BJ (cell line): Measurements from ENCODE around the gene SYNE3. TPM values are rescaled to one million over a fixed set of nuclear protein-coding genes. Genes with fewer than 3 reads are reported as not detected.

ENCODE experiments used
- CTCF ChIA-PET: fragments of 350-600 bp; formaldehyde crosslinking; extraction: SDS; loops from one replicate; lab custom pipeline; 2021; ENCODE audit warnings: antibody characterized with exemption, inconsistent platforms; lab: Yijun Ruan, JAX
- POLR2A ChIA-PET: fragments of 300-600 bp; sonication (Branson Sonifier 250); formaldehyde crosslinking; extraction: SDS; loops from one replicate; lab custom pipeline; 2021; ENCODE audit warnings: antibody characterized with exemption; lab: Charles Lee
- DNase-seq: peaks from one replicate; pipeline ENCODE4 v3.0.0-alpha.2; 2011; ENCODE audit warnings: low read depth
- H3K27me3 ChIP-seq: 2 replicates; pipeline ENCODE4 v1.6.0; 2011; ENCODE audit warnings: low read length; ENCODE audit not compliant: control insufficient read depth, insufficient read depth
- H3K36me3 ChIP-seq: 2 replicates; pipeline ENCODE4 v1.5.1; 2011; ENCODE audit warnings: low read length; ENCODE audit not compliant: control insufficient read depth, insufficient read depth
- H3K4me3 ChIP-seq: 2 replicates; pipeline ENCODE4 v1.5.1; 2011; ENCODE audit warnings: low read depth, mild to moderate bottlenecking, control low read depth, low read length
- polyA minus RNA-seq: library from RNA; depleted of rRNA, polyadenylated mRNA; stranded (reverse); fragments of >200 nt; gene quantifications from 2 replicates; pipeline ENCODE4 v1.2.3, GENCODE V29; 2011; rRNA and poly(A)+ RNA removed
- polyA plus RNA-seq: library from polyadenylated mRNA; depleted of rRNA; stranded (reverse); fragments of >200 nt; gene quantifications from 2 replicates; pipeline ENCODE4 v1.2.3, GENCODE V29; 2011; rRNA removed
- TF ChIP-seq, protein P1 (sequence below): IDR thresholded peaks from 2 replicates; pipeline ENCODE4 v1.5.1; 2011; ENCODE audit warnings: low read depth, mild to moderate bottlenecking, control low read depth, inconsistent platforms, low read length, moderate library complexity; ENCODE audit not compliant: insufficient read depth

The SYNE3 gene, protein sequence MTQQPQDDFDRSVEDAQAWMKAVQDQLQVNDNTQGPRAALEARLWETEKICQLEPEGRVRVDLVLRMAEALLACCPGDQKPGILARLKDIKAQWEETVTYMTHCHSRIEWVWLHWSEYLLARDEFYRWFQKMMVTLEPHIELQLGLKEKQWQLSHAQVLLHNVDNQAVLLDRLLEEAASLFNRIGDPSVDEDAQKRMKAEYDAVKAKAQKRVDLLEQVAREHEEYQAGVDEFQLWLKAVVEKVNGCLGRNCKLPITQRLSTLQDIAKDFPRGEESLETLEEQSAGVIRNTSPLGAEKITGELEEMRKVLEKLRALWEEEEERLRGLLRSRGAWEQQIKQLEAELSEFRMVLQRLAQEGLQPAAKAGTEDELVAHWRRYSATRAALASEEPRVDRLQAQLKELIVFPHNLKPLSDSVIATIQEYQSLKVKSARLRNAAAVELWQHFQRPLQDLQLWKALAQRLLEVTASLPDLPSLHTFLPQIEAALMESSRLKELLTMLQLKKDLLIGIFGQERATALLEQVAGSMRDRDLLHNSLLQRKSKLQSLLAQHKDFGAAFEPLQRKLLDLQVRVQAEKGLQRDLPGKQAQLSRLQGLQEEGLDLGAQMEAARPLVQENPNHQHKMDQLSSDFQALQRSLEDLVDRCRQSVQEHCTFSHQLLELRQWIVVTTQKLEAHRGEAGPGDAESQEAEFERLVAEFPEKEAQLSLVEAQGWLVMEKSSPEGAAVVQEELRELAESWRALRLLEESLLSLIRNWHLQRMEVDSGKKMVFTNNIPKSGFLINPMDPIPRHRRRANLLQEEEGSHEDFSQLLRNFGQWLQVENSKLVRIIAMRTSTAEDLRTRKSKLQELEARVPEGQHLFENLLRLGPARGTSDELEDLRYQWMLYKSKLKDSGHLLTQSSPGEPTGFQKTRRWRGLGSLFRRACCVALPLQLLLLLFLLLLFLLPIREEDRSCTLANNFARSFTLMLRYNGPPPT
- polyA plus RNA-seq (3.5 TPM in 2 replicates), polyA minus RNA-seq (6.0 and 6.1 TPM in 2 replicates)

DNA sequence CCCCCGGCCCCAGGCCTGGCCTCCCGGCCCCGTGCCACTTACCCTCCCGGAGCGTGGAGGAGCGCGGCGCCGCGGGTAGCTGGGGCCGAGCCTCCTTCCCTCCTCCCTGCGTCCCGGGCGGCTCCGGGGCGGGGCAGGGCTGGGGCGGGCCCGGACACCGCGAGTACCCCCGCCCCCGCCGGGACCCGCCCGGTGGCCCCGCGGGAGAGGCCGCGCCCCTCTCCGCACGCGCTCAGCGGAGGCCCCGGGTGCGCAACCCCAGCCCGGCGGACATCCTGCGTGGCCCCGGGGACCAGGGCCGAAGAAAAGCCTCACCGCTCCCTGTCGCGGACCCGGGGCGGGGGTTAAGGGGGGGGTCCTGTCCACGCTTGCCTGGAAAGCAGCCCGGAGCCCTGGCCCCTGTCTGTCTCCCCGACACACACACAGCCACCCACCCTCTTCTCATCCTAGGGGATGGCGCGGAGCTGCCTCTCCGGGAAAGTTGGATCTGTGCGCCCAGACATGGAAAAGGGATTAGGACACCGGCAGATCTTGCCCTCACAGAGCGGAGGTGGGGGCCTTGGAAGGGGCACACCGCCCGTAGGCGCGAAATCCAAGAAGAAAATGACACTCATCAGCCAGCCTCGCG lies at the start of gene SYNE3:
Gene SYNE3 (minus strand): TSS at position 97 of the 628 bp plus-strand sequence. CDS start 40,829 bp downstream, outside the sequence.
- Histone ChIP-seq H3K4me3 (peak within 1 kb of the TSS; percentile 60), H3K27me3 (no peaks in the 10 kb centered on the region), H3K36me3 (no peaks in the 10 kb centered on the region)
- TF ChIP-seq, protein P1, sequence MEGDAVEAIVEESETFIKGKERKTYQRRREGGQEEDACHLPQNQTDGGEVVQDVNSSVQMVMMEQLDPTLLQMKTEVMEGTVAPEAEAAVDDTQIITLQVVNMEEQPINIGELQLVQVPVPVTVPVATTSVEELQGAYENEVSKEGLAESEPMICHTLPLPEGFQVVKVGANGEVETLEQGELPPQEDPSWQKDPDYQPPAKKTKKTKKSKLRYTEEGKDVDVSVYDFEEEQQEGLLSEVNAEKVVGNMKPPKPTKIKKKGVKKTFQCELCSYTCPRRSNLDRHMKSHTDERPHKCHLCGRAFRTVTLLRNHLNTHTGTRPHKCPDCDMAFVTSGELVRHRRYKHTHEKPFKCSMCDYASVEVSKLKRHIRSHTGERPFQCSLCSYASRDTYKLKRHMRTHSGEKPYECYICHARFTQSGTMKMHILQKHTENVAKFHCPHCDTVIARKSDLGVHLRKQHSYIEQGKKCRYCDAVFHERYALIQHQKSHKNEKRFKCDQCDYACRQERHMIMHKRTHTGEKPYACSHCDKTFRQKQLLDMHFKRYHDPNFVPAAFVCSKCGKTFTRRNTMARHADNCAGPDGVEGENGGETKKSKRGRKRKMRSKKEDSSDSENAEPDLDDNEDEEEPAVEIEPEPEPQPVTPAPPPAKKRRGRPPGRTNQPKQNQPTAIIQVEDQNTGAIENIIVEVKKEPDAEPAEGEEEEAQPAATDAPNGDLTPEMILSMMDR, result no peak
- CTCF ChIA-PET, result interaction anchor here (1.0 to 5.0 kb wide), 4 partner anchors 10 to 73 kb away, joined by 3 to 32 read pairs (median 12); no protein-coding TSS in a partner anchor
- POLR2A ChIA-PET, result interaction anchor here (0.6 kb wide), 1 partner anchor 8 kb away, joined by 3 read pairs; no protein-coding TSS in a partner anchor
- no peak for DNase-seq

DNA sequence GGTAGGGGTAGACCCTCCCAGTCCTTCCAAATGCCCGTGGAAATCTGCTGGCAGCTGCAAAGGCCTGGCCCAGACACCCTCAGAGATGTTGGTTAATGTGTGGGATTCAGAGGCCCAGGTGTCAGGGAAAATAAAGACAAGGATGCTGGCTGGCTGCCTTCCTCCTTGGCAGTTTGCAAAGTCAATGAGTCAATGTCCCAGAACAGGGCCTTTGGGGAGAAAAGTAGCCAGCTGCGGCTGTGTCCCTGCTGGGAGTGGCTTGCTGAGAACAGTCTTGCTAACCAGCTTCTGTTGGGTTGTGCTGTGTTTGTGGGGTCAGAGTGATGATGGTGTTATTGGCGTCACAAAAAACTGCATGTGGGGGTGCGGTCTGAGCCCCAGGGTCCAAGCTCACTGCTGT lies 47.6 kb upstream of the SYNE3 start:
- ChIA-PET POLR2A (no interaction called here), CTCF (interaction anchor here (0.6 to 7.9 kb wide), 5 partner anchors 28 to 534 kb away, joined by 3 to 74 read pairs (median 9); no protein-coding TSS in a partner anchor)
- TF ChIP-seq, protein P1, result no peak
- H3K36me3 ChIP-seq, result no peaks in the 10 kb centered on the region
- no peak overlapping the region for H3K4me3 ChIP-seq
- H3K27me3 ChIP-seq, result no peaks in the 10 kb centered on the region
- DNase-seq, result no peak

DNA sequence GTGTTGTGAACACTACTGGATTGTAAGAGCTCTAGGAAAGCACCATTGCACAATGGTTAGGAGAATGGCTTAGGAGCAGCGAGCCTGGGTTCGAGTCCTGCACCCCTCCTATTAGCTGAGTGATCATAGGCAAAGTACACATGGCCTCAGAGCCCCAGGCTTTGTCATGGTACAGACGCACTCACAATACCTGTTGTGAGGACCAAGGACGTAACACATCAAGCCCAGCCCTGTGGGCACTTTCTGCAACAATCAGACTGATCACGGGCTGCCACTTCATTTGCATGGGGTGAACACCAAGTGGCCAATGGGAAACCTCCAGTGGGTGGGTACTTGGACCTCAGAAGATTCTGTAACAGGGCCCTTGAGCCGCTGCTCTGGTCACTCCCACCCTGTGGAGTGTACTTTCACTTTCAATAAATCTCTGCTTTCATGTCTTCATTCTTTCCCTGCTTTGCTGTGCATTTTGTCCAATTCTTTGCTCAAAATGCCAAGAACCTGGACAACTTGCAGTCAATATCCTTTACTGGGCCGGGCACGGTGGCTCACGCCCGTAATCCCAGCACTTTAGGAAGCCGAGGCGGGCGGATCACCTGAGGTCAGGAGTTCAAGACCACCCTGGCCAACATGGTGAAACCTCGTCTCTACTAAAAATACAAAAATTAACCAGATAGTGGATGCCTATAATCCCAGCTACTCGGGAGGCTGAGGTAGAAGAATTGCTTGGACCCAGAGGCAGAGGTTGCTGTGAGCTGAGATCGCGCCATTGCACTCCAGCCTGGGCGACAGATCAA lies 46.6 kb upstream of the SYNE3 start:
- TF ChIP-seq, protein P1, result no peak
- Histone ChIP-seq H3K4me3 (no peak overlapping the region), H3K27me3 (no peaks in the 10 kb centered on the region), H3K36me3 (no peaks in the 10 kb centered on the region)
- no peak for DNase-seq
- ChIA-PET POLR2A (no interaction called here), CTCF (interaction anchor here (0.6 to 7.9 kb wide), 9 partner anchors 16 to 431 kb away, joined by 3 to 74 read pairs (median 4); no protein-coding TSS in a partner anchor)

DNA sequence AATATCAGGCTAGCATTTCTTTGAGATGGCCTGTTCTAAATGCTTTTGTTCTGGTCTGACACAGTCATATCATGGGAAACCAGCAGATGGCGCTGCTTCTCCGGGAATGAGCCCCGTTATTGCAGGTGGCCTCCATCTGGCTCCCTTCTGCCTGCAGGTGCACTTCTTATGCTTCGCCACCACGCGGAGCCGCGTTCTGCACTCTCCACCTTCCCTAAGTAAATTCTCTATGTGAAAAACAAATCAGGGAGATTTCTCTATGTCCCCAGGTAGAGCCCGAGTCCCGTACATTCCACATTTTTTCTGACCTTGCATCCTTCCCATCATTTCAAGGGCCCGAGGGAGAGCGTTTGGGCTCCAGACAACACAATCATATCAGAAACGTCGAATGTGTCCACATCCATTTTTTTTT lies 44.6 kb upstream of the SYNE3 start:
- CTCF ChIA-PET, result interaction anchor here (0.7 to 7.9 kb wide), 8 partner anchors 9 to 461 kb away, joined by 3 to 74 read pairs (median 6); no protein-coding TSS in a partner anchor
- H3K4me3 ChIP-seq, result no peak overlapping the region
- no peaks in the 10 kb centered on the region for H3K27me3 ChIP-seq
- POLR2A ChIA-PET, result no interaction called here
- peak; percentile 17 for DNase-seq
- TF ChIP-seq, protein P1, result peak; percentile 89
- no peaks in the 10 kb centered on the region for H3K36me3 ChIP-seq
